Stomach (tissue), 4 donors: Measurements from ENCODE around the gene ARID1B.

Experiments used
- POLR2A ChIP-seq, 4 donors: fragments of 450-650 bp; IDR thresholded peaks; one replicate each; pipeline ENCODE4 v1.6.1; 2016; ENCODE audit warnings: antibody characterized with exemption in 4 of 4, control low read depth in 2 of 4, mild to moderate bottlenecking in 1 of 4, moderate library complexity in 1 of 4
- POLR2AphosphoS5 ChIP-seq, 3 donors: sonication (generic); formaldehyde crosslinking; IDR thresholded peaks; one replicate each; pipeline ENCODE4 v1.6.1; 2016; ENCODE audit warnings: antibody characterized with exemption in 3 of 3
- TF ChIP-seq, protein P1 (sequence below), 7 experiments: fragments of 450-650 bp in 4 of 7; fragments of 200-600 bp in 3 of 7; sonication (generic) in 3 of 7; IDR thresholded peaks; one replicate each; pipeline ENCODE4 v1.5.1; 2016 to 2019; ENCODE audit warnings: antibody characterized with exemption in 7 of 7, control low read depth in 2 of 7, mild to moderate bottlenecking in 1 of 7

DNA sequence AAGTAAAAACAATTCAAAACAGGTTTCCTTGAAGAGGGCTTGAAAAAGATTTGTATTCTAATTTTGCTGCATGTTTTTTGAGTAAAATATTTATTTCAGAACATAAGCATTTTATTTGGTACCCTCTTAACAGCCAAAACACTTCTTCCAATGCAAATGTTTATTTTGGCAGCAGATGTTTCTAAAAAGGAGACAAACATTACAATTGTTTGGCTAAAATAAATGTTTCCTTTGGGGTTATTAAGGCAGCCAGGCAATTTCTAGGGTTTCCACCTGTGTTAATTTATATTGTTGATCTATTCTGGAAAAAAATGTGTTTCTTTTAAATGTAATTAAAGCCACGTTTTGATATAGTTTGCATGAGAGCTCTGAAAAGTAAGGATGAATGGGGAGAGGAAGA, 56.6 kb downstream of the ARID1B start:
- TF ChIP-seq, protein P1, sequence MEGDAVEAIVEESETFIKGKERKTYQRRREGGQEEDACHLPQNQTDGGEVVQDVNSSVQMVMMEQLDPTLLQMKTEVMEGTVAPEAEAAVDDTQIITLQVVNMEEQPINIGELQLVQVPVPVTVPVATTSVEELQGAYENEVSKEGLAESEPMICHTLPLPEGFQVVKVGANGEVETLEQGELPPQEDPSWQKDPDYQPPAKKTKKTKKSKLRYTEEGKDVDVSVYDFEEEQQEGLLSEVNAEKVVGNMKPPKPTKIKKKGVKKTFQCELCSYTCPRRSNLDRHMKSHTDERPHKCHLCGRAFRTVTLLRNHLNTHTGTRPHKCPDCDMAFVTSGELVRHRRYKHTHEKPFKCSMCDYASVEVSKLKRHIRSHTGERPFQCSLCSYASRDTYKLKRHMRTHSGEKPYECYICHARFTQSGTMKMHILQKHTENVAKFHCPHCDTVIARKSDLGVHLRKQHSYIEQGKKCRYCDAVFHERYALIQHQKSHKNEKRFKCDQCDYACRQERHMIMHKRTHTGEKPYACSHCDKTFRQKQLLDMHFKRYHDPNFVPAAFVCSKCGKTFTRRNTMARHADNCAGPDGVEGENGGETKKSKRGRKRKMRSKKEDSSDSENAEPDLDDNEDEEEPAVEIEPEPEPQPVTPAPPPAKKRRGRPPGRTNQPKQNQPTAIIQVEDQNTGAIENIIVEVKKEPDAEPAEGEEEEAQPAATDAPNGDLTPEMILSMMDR (IDR thresholded peaks at IDR 0.05): no peak
- no peak for TF ChIP-seq POLR2A (IDR thresholded peaks at IDR 0.05)
- TF ChIP-seq POLR2AphosphoS5 (IDR thresholded peaks at IDR 0.05): no peak
